Naive thymus-derived CD4-positive, alpha-beta T cell (primary cell): ENCODE data around the gene PPFIBP1. TPM values are rescaled to one million over a fixed set of nuclear protein-coding genes. Genes with fewer than 3 reads are reported as not detected.
A peak's percentile ranks its signal among the peaks of the same experiment; 100 is the strongest.
"Not testable (repeated sequence)": the region's sequence is repeated elsewhere in the genome, so short reads cannot be mapped to it uniquely, and the experiment has no call there.

Experiments used
- ATAC-seq: fragments of 150-1000 bp; cut with Tn5 transposase; 2 replicates; pipeline ENCODE4 v1.10.0; 2021; ENCODE audit warnings: mild to moderate bottlenecking, moderate library complexity
- CTCF ChIA-PET: fragments of 350-600 bp; sonication (Branson Sonifier 250); formaldehyde crosslinking; loops from one replicate; lab custom pipeline; 2021; ENCODE audit warnings: antibody characterized with exemption; lab: Charles Lee
- POLR2A ChIA-PET: fragments of 350-600 bp; sonication (Branson Sonifier 250); formaldehyde crosslinking; loops from one replicate; lab custom pipeline; 2021; ENCODE audit warnings: antibody characterized with exemption, inconsistent platforms; lab: Charles Lee
- DNase-seq, 9 donors: peaks; one replicate each; pipeline versions ENCODE4 v3.0.0 to v3.0.0-alpha.2; 2020 to 2022; ENCODE audit warnings: mixed read lengths in 1 of 9
- H3K27ac ChIP-seq: one replicate; pipeline ENCODE4 v1.7.0; 2013; ENCODE audit warnings: mild to moderate bottlenecking, low read depth, low read length, moderate library complexity
- H3K27me3 ChIP-seq, 2 donors: one replicate each; pipeline ENCODE4 v1.7.0; 2013; ENCODE audit warnings: low read length in 2 of 2, mild to moderate bottlenecking in 2 of 2, moderate library complexity in 2 of 2; ENCODE audit not compliant: control insufficient read depth in 2 of 2, insufficient read depth in 2 of 2
- H3K36me3 ChIP-seq, 3 experiments: 1 replicate in 2 of 3; 2 replicates in 1 of 3; pipeline ENCODE4 v1.7.0; 2013; ENCODE audit warnings: low read length in 3 of 3, mild to moderate bottlenecking in 3 of 3, moderate library complexity in 1 of 3; ENCODE audit not compliant: insufficient read depth in 3 of 3, control insufficient read depth in 2 of 3
- H3K4me1 ChIP-seq, 2 donors: one replicate each; pipeline ENCODE4 v1.7.0; 2013; ENCODE audit warnings: low read length in 2 of 2, mild to moderate bottlenecking in 2 of 2, moderate library complexity in 1 of 2; ENCODE audit not compliant: control insufficient read depth in 2 of 2, insufficient read depth in 2 of 2
- H3K4me3 ChIP-seq: 2 replicates; pipeline ENCODE4 v1.7.0; 2013; ENCODE audit warnings: mild to moderate bottlenecking, low read length
- H3K9me3 ChIP-seq, 3 experiments: 1 replicate in 2 of 3; 2 replicates in 1 of 3; pipeline ENCODE4 v1.7.0; 2013; ENCODE audit warnings: low read length in 3 of 3; ENCODE audit not compliant: control insufficient read depth in 2 of 3
- H3K27ac Mint-ChIP-seq, 9 donors: one replicate each; pipeline ENCODE4 v1.8.0; 2020 to 2022; ENCODE audit warnings: mixed read lengths in 9 of 9, mild to moderate bottlenecking in 8 of 9, moderate library complexity in 5 of 9, inconsistent platforms in 2 of 9
- H3K27me3 Mint-ChIP-seq, 5 donors: one replicate each; pipeline ENCODE4 v1.8.0; 2021 to 2022; ENCODE audit warnings: mixed read lengths in 5 of 5, mild to moderate bottlenecking in 1 of 5
- H3K36me3 Mint-ChIP-seq, 5 donors: one replicate each; pipeline ENCODE4 v1.8.0; 2020 to 2022; ENCODE audit warnings: mixed read lengths in 5 of 5, mild to moderate bottlenecking in 3 of 5, inconsistent platforms in 1 of 5
- H3K4me1 Mint-ChIP-seq, 7 donors: one replicate each; pipeline ENCODE4 v1.8.0; 2020 to 2022; ENCODE audit warnings: mixed read lengths in 7 of 7, mild to moderate bottlenecking in 3 of 7, inconsistent platforms in 1 of 7
- H3K4me3 Mint-ChIP-seq, 10 donors: one replicate each; pipeline ENCODE4 v1.8.0; 2020 to 2022; ENCODE audit warnings: mild to moderate bottlenecking in 10 of 10, mixed read lengths in 10 of 10, moderate library complexity in 6 of 10, inconsistent platforms in 2 of 10
- H3K9me3 Mint-ChIP-seq, 11 donors: one replicate each; pipeline ENCODE4 v1.8.0; 2020 to 2022; ENCODE audit warnings: mixed read lengths in 11 of 11, mild to moderate bottlenecking in 4 of 11, inconsistent platforms in 1 of 11, moderate library complexity in 1 of 11
- intact Hi-C, 2 donors: fragments of 100-400 bp; cut with micrococcal nuclease; formaldehyde crosslinking; loops; one replicate each; pipeline ENCODE4 v1.15.1; 2023
- polyA plus RNA-seq, 2 donors: library from polyadenylated mRNA; unstranded; fragments of 300-500 nt; fragmentation: Illumina TruSeq; gene quantifications; one replicate each; pipeline ENCODE4 v1.2.3, GENCODE V29; 2021
- total RNA-seq, 6 experiments: library from RNA in 5 of 6; stranded (reverse) in 5 of 6; gene quantifications; 1 replicate in 5 of 6; 2 replicates in 1 of 6; pipeline ENCODE4 v1.2.3 and lab custom pipeline; 2021 to 2026

PPFIBP1 gene
- total and polyA plus RNA-seq, 7 experiments from 2014 or later, result 2.7 to 29.2 (median 5.3) TPM

DNA sequence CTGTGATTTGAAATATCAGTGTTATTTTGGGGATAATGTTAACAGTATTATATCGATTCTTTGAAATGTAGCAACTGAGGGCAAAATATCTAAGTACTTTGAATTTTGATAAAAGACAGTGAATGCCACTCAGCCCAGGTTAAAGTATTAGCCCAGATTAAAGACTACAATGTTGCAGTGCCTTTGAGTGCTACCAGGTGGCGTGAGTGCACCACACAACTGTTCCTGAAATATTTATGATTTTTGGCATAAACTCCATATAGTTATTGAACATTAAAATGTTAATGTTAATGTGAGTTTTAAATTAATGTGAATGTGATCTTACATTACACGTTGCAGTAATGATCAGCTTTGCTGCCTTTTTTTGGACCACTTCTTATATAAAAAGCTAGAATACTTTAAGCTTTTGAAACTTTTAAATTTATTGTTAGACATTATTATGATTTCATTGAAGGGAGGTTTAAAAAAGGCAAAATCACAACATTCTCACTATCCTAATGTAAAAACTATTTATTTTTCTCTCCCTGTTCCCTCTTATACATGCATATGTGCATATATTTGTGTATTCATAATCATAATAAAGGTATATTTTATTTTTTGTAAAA lies 209.1 kb downstream of the PPFIBP1 start:
- ChIA-PET CTCF (interaction anchor here (0.6 to 5.1 kb wide), 9 partner anchors 10 to 584 kb away, joined by 3 to 53 read pairs (median 4); no protein-coding TSS in a partner anchor), POLR2A (interaction anchor here (0.6 kb wide), 1 partner anchor 107 kb away, joined by 3 read pairs; no protein-coding TSS in a partner anchor)
- DNase-seq (peak in 6 of 9 donors; percentile 12 to 42 (median 28)), ATAC-seq (peak; percentile 73)
- Histone ChIP-seq H3K9me3 (no peaks in the 10 kb centered on the region), H3K4me1 (no peaks in the 10 kb centered on the region), H3K27me3 (no peaks in the 10 kb centered on the region), H3K4me3 (no peak overlapping the region), H3K27ac (no peak overlapping the region), H3K36me3 (peaks cover 0 to 53% (median 7%) of the 10 kb centered on the region in 3 experiments)
- intact Hi-C loops, result loop anchor here (1.0 to 5.0 kb wide), 4 partner anchors 49 to 1139 kb away; partner anchors contain the start of genes KLHL42 (in 1 of the 2) and MANSC4 (in 1 of the 2)
- Mint-ChIP-seq H3K27me3 (no peaks in the 10 kb centered on the region), H3K27ac (no peak overlapping the region), H3K4me1 (peaks cover 0 to 3% (median 0%) of the 10 kb centered on the region in 7 donors), H3K9me3 (no peaks in the 10 kb centered on the region), H3K4me3 (no peak overlapping the region), H3K36me3 (peaks cover 0 to 40% (median 24%) of the 10 kb centered on the region in 5 donors)

DNA sequence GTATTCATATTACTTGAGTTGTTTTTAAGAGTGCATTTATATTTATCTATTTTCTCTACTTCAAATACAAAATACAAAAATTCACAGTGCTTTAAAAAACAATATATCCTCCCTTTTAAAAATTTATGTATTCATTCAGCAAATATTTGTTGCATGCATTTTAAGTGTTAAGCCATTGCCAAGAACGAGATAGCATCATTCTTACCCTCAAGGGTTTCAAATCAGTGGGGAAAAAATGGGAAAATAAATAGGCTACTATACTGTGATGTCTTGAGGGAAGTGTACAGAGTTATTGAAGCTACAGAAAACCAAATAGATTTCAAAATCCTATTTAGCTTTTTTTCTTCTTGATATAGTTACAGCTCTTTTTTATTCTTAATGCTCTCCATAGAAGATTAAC lies 209.8 kb downstream of the PPFIBP1 start:
- Mint-ChIP-seq H3K27me3 (no peaks in the 10 kb centered on the region), H3K27ac (no peak overlapping the region)

DNA sequence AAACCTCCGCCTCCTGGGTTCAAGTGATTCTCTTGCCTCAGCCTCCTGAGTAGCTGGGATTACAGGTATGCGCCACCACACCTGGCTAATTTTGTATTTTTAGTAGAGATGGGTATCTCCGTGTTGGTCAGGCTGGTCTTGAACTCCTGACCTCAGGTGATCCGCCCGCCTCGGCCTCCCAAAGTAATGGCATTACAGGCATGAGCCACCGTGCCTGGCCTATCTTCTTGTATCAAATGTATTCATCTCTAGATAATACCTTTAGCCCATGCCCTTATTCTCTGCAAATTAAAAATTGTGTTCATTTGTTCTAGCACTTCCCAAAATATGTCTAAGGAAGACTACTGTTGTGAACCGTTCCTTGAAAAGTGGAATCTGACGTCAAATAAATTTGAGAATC lies 210.3 kb downstream of the PPFIBP1 start:
- intact Hi-C loops, result loop anchor here (5.0 kb wide), 2 partner anchors 48 to 1138 kb away; partner anchors contain the start of genes KLHL42 (in 1 of the 2) and MANSC4 (in 1 of the 2)
- H3K27ac ChIP-seq, H3K9me3 ChIP-seq, H3K4me1 Mint-ChIP-seq, ATAC-seq, H3K4me3 Mint-ChIP-seq, H3K9me3 Mint-ChIP-seq, H3K4me1 ChIP-seq, H3K4me3 ChIP-seq, H3K27me3 Mint-ChIP-seq, DNase-seq, H3K27me3 ChIP-seq: not testable (repeated sequence)
- POLR2A ChIA-PET, result interaction anchor here (0.6 to 1.4 kb wide), 2 partner anchors 87 to 926 kb away, joined by 3 to 4 read pairs; no protein-coding TSS in a partner anchor
- Mint-ChIP-seq H3K36me3 (peaks cover 0 to 37% (median 22%) of the 10 kb centered on the region in 5 donors), H3K27ac (peak overlapping the region in 1 of 9 donors; percentile 65)
- peaks cover 5 to 50% (median 7%) of the 10 kb centered on the region in 3 experiments for H3K36me3 ChIP-seq
- CTCF ChIA-PET, result interaction anchor here (0.7 to 5.1 kb wide), 2 partner anchors 87 to 213 kb away, joined by 3 to 53 read pairs; no protein-coding TSS in a partner anchor

More for the DNA sequence above, 209.8 kb downstream of the PPFIBP1 start:
- Mint-ChIP-seq H3K9me3 (no peaks in the 10 kb centered on the region), H3K4me1 (peaks cover 0 to 3% (median 0%) of the 10 kb centered on the region in 7 donors), H3K4me3 (no peak overlapping the region), H3K36me3 (peaks cover 0 to 36% (median 23%) of the 10 kb centered on the region in 5 donors)
- H3K9me3 ChIP-seq, result no peaks in the 10 kb centered on the region
- H3K27me3 ChIP-seq, result no peaks in the 10 kb centered on the region
- no peak overlapping the region for H3K4me3 ChIP-seq
- CTCF ChIA-PET, result interaction anchor here (0.7 to 5.1 kb wide), 5 partner anchors 81 to 213 kb away, joined by 3 to 53 read pairs (median 4); no protein-coding TSS in a partner anchor
- DNase-seq, result no peak
- no peak overlapping the region for H3K27ac ChIP-seq
- ATAC-seq, result no peak
- H3K4me1 ChIP-seq, result no peaks in the 10 kb centered on the region
- H3K36me3 ChIP-seq, result peaks cover under 1 to 51% (median 7%) of the 10 kb centered on the region in 3 experiments
- POLR2A ChIA-PET, result no interaction called here
- intact Hi-C loops, result loop anchor here (1.0 to 5.0 kb wide), 4 partner anchors 49 to 1139 kb away; partner anchors contain the start of genes KLHL42 (in 1 of the 2) and MANSC4 (in 1 of the 2)

- Mint-ChIP-seq H3K9me3 (no peaks in the 10 kb centered on the region), H3K36me3 (peaks cover 4 to 57% (median 32%) of the 10 kb centered on the region in 5 donors), H3K4me1 (peaks cover 0 to 12% (median 0%) of the 10 kb centered on the region in 7 donors), H3K27me3 (no peaks in the 10 kb centered on the region), H3K4me3 (no peak overlapping the region), H3K27ac (no peak overlapping the region)
- no peaks in the 10 kb centered on the region for H3K4me1 ChIP-seq
- H3K36me3 ChIP-seq, result peaks cover 3 to 49% (median 15%) of the 10 kb centered on the region in 3 experiments
- intact Hi-C loops, result no loop called here
- no peaks in the 10 kb centered on the region for H3K9me3 ChIP-seq
- H3K4me3 ChIP-seq, result no peak overlapping the region
- CTCF ChIA-PET, result no interaction called here
- ATAC-seq (no peak), DNase-seq (no peak)
- POLR2A ChIA-PET, result no interaction called here
- no peaks in the 10 kb centered on the region for H3K27me3 ChIP-seq
- no peak overlapping the region for H3K27ac ChIP-seq
Measured at GRCh38 chr12:27743601-27744000, 219.6 kb downstream of the PPFIBP1 start.

Other genes with a start within 250 kb of the PPFIBP1 start
- gene BMAL2, start 191.4 kb upstream of the PPFIBP1 start, total RNA-seq, result 10 to 100 TPM in 1 of 5 experiments, under 1 TPM in 3, not detected in 1; 0.19 to 37.7 (median 0.41) TPM
- gene BMAL2, start 191.4 kb upstream of the PPFIBP1 start, polyA plus RNA-seq, result not detected
- under 1 TPM in 1 of 5 experiments, not detected in 4; 0.99 TPM for gene SMCO2, start 77.5 kb upstream of the PPFIBP1 start, total RNA-seq
- not detected for gene SMCO2, start 77.5 kb upstream of the PPFIBP1 start, polyA plus RNA-seq
- gene REP15, start 172.2 kb downstream of the PPFIBP1 start, total RNA-seq, result under 1 TPM in 1 of 5 experiments, not detected in 4; 0.85 TPM
- gene REP15, start 172.2 kb downstream of the PPFIBP1 start, polyA plus RNA-seq, result not detected
- gene MRPS35, start 186.6 kb downstream of the PPFIBP1 start, total RNA-seq, result 10 to 100 TPM; 19.9 to 35.7 (median 23.5) TPM
- 10 to 100 TPM; 60.1 to 64.8 TPM for gene MRPS35, start 186.6 kb downstream of the PPFIBP1 start, polyA plus RNA-seq